GM18873 (cell line): ENCODE measurements around the gene MATCAP1.

ENCODE experiments used
- ATAC-seq: cut with Tn5 transposase; IDR thresholded peaks from one replicate; pipeline ENCODE4 v1.9.1; 2021; ENCODE audit warnings: mild to moderate bottlenecking, moderate library complexity, moderate number of reproducible peaks; ENCODE audit not compliant: unreplicated experiment, low FRiP score

The MATCAP1 gene

DNA sequence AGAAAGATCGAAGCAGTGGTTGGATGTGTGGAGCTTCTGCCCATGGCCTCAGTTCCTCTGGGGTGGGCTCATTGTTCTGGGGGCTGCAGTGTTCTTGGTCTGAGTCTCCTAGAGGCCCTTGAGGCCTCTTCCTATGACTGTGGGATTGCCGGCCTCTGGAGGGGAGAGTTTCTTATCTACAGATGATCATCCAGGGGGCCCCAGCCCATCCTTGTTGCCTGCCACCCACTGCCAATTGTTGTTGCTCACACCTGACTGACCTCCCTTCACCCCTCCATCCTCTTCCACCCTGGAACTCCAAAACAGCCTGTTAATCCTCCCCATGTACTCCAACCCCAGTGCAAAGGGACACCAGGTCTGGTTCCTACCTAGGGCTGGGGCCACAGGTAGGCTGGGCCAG, 38.8 kb downstream of the MATCAP1 start:
- ATAC-seq = no peak

- no peak for ATAC-seq
Observed at GRCh38 chr16:67142342-67142741, 41.4 kb downstream of the MATCAP1 start.

- ATAC-seq = no peak
Observed at GRCh38 chr16:67141391-67141790, 42.4 kb downstream of the MATCAP1 start.

GRCh38 chr16:67137605-67138004, 46.2 kb downstream of the MATCAP1 start:
- no peak for ATAC-seq

DNA sequence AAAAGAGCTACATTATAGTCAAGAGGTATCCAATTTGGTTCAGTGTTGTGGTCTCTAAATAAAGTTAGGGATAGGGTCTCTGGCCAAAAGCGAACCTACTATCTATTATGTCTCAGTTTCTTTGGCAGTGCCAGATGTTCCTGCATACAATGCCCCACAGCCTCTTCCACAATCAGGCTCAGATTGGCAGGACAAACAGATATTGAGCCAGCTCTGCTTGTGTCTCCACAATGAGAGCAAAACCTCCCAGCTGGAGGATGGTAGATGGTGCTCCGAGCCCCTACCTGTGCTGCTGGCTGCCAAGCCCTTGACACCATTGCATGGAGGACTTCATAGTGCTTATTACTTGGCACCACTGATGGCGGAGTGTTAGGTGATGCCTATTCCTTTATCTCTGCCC, 54.3 kb downstream of the MATCAP1 start:
- ATAC-seq = no peak

DNA sequence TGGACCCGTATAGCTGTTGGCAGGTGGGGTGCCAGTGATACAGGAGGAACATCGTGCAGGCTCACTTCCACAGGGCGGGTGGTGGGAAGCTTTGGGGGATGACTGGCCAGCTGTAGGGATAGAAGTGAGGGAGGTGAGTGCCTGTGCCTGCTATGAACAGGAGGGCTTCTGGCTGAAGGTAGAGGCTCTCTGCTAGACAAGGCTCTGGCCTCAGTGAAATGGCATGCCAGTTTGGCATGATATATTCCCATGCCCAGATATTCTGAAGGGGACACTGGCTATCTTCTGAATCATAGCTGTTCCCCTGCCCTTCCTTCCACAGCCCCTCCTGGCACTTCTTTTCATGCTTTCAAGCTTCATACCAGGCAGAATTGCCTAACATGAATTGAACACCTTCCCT, 54.9 kb downstream of the MATCAP1 start:
- no peak for ATAC-seq

DNA sequence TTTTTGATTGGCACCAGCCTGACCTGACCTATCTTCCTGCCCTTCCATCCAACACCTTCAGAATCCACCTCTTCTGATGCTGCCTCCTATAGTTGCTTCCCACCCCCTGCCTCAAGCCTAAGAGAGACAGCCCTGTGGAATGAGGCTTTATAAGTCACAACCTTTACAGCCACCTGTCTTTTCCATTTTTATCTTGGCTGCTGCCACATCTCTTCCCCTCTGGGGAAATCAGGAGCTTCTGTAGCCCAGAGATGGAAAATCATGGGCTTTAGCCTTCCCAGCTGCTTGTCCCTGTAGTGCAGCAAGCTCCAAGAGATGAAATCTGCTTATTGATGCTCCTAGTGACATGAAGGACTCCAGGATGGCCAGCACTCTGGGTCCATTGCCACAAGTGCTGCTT, 55.3 kb downstream of the MATCAP1 start:
- ATAC-seq = no peak
